Panc1 (cell line): Measurements from ENCODE around the gene CORO7. TPM values are rescaled to one million over a fixed set of nuclear protein-coding genes. Genes with fewer than 3 reads are reported as not detected.

Experiments
- ATAC-seq: fragments of 200-7000 bp; cut with Tn5 transposase; 2 replicates; pipeline ENCODE4 v1.9.1; 2020; ENCODE audit warnings: mild to moderate bottlenecking, moderate library complexity
- BruUV-seq: library from RNA; stranded (reverse); fragments of 400-500 nt; replicated peaks from 2 replicates; lab custom pipeline; 2021; lab: Mats Ljungman, UMichigan
- CTCF ChIA-PET: fragments of 300-600 bp; sonication (Branson Sonifier 250); formaldehyde crosslinking; loops from one replicate; lab custom pipeline; 2022; ENCODE audit warnings: antibody characterized with exemption; lab: Charles Lee
- POLR2A ChIA-PET: fragments of 300-600 bp; sonication (Branson Sonifier 250); formaldehyde crosslinking; loops from one replicate; lab custom pipeline; 2022; ENCODE audit warnings: antibody characterized with exemption; lab: Charles Lee
- DNase-seq: peaks from one replicate; pipeline ENCODE4 v3.0.0-alpha.2; 2010; ENCODE audit warnings: low read depth, low spot score
- H3K27ac ChIP-seq: 2 replicates; pipeline ENCODE4 v1.5.1; 2011; ENCODE audit warnings: mild to moderate bottlenecking, low read length, inconsistent platforms
- H3K27me3 ChIP-seq: fragments of 200-500 bp; sonication (Bioruptor generic); 2 replicates; pipeline ENCODE4 v1.6.0; 2014; ENCODE audit warnings: low read length, inconsistent platforms; ENCODE audit not compliant: control insufficient read depth, insufficient read depth
- H3K36me3 ChIP-seq: fragments of 200-500 bp; sonication (Bioruptor generic); 2 replicates; pipeline ENCODE4 v1.5.1; 2014; ENCODE audit warnings: inconsistent platforms, mild to moderate bottlenecking, low read length, moderate library complexity; ENCODE audit not compliant: control insufficient read depth, insufficient read depth
- H3K4me1 ChIP-seq: 2 replicates; pipeline ENCODE4 v1.5.1; 2011; ENCODE audit warnings: inconsistent platforms, mild to moderate bottlenecking, low read length, moderate library complexity; ENCODE audit not compliant: control insufficient read depth, insufficient read depth
- H3K4me3 ChIP-seq, 2 experiments: 2 replicates each; pipeline ENCODE4 v1.5.1; 2011 to 2012; ENCODE audit warnings: low read depth in 2 of 2, low read length in 2 of 2, mild to moderate bottlenecking in 2 of 2, inconsistent platforms in 1 of 2, moderate library complexity in 1 of 2
- H3K9me3 ChIP-seq: fragments of 200-500 bp; sonication (Bioruptor generic); 2 replicates; pipeline ENCODE4 v1.5.1; 2014; ENCODE audit warnings: low read depth, mild to moderate bottlenecking, inconsistent platforms, low read length, moderate library complexity; ENCODE audit not compliant: control insufficient read depth, insufficient read depth
- CTCF ChIP-seq: fragments of 450-650 bp; IDR thresholded peaks from 2 replicates; pipeline ENCODE4 v1.5.1; 2017; ENCODE audit warnings: mild to moderate bottlenecking
- POLR2AphosphoS5 ChIP-seq: IDR thresholded peaks from 2 replicates; pipeline ENCODE4 v1.6.1; 2012; ENCODE audit warnings: mild to moderate bottlenecking, low read depth, low read length, moderate library complexity
- REST ChIP-seq, 2 experiments: IDR thresholded peaks; 2 replicates each; pipeline ENCODE4 v1.6.1; 2011 to 2012; ENCODE audit warnings: low read depth in 2 of 2, control low read depth in 1 of 2, low read length in 1 of 2, mild to moderate bottlenecking in 1 of 2, moderate library complexity in 1 of 2; ENCODE audit not compliant: insufficient read depth in 1 of 2
- SIN3A ChIP-seq: IDR thresholded peaks from 2 replicates; pipeline ENCODE4 v1.6.1; 2012; ENCODE audit warnings: low read depth, mild to moderate bottlenecking, low read length, moderate library complexity, borderline replicate concordance; ENCODE audit not compliant: insufficient read depth
- TCF7L2 ChIP-seq: IDR thresholded peaks from 2 replicates; pipeline ENCODE4 v1.6.1; 2011; ENCODE audit warnings: mild to moderate bottlenecking, low read depth, low read length, inconsistent platforms
- in situ Hi-C: cut with HindIII; loops from 2 replicates; pipeline ENCODE4 v1.10.0; 2016; ENCODE audit warnings: low sequenced_read_pairs, low pct_unique_long_range_greater_than_20kb
- intact Hi-C: fragments of 100-400 bp; cut with micrococcal nuclease; formaldehyde crosslinking; loops from one replicate; pipeline ENCODE4 v1.10.0; 2022; ENCODE audit not compliant: unreplicated experiment
- total RNA-seq: library from RNA; stranded (reverse); gene quantifications from one replicate; pipeline ENCODE4 v1.2.1, GENCODE V29; 2021; ENCODE audit not compliant: unreplicated experiment

Gene CORO7
- total RNA-seq, 1 experiment from 2014 or later, result 37.5 TPM

DNA sequence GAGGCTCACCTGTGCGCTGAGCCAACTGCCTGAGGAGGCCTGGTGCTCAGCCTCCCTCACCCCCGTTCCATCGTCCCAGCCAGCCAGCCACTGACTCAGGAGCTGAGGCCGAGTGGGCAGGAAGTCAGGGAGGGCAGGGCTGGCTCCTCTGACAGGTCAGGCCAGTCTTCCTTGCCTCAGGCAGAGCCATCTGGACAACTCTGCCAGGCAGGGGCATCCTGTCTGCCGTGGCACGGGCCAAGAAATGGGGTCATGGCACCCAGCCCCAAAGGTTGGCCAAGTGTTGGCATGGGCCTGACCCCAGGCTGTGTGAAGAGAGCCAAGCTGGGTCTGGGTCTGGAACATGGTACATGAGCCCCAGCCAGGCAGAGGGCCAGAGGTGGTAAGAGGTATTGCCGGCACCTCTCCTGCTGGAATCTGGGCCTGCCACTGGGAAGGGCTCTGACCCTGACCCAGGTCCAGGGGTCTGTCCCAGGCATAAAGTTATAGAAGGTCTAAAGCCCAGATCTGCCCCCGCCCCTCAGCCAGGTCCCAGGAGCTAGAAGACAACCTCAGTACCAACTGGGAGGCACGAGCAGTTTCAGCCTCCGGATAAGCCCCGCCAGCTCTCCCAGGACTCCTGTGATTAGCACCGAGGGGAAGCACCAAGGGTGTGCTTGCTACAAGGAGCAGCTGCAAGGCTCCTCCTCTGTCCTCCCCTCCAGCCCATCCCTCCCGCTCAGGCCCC is 47.2 kb downstream of the CORO7 start:
- BruUV-seq, result no TSS peak
- Histone ChIP-seq H3K27me3 (no peaks in the 10 kb centered on the region), H3K4me3 (no peak overlapping the region), H3K36me3 (no peaks in the 10 kb centered on the region), H3K27ac (no peak overlapping the region), H3K9me3 (no peaks in the 10 kb centered on the region), H3K4me1 (peaks cover 32% of the 10 kb centered on the region)
- in situ Hi-C loops (no loop called here), intact Hi-C loops (no loop called here)
- DNase-seq, result no peak
- ChIA-PET POLR2A (interaction anchor here (0.6 to 0.9 kb wide), 2 partner anchors 23 to 710 kb away, joined by 3 read pairs; no protein-coding TSS in a partner anchor), CTCF (no interaction called here)
- TF ChIP-seq REST (IDR thresholded peaks at IDR 0.05; ENCODE audit: insufficient read depth in 1 of 2, low read depth in 2 of 2, low read length in 1 of 2), result no peak
- no peak for TF ChIP-seq SIN3A
- TF ChIP-seq TCF7L2, result no peak
- no peak for TF ChIP-seq CTCF
- TF ChIP-seq POLR2AphosphoS5, result no peak
- ATAC-seq, result no peak

- DNase-seq, result no peak
- no peak for ATAC-seq
- no peaks in the 10 kb centered on the region for H3K27me3 ChIP-seq
- POLR2A ChIA-PET, result no interaction called here
- intact Hi-C loops, result no loop called here
- in situ Hi-C loops, result no loop called here
- BruUV-seq, result no TSS peak
- no peaks in the 10 kb centered on the region for H3K36me3 ChIP-seq
- peaks cover 18% of the 10 kb centered on the region for H3K4me1 ChIP-seq
- H3K4me3 ChIP-seq, result no peak overlapping the region
- no peaks in the 10 kb centered on the region for H3K9me3 ChIP-seq
- TF ChIP-seq POLR2AphosphoS5 (no peak), SIN3A (no peak), CTCF (no peak), REST (IDR thresholded peaks at IDR 0.05; ENCODE audit: insufficient read depth in 1 of 2, low read depth in 2 of 2, low read length in 1 of 2) (no peak), TCF7L2 (no peak)
- CTCF ChIA-PET, result no interaction called here
- H3K27ac ChIP-seq, result no peak overlapping the region
Measured at GRCh38 chr16:4367393-4367856, 49.0 kb downstream of the CORO7 start.
